GM12878 (cell line): ENCODE measurements around the gene TPK1. TPM values are rescaled to one million over a fixed set of nuclear protein-coding genes. Genes with fewer than 3 reads are reported as not detected.

Experiments
- ATAC-seq: fragments of 200-7000 bp; cut with Tn5 transposase; 3 replicates; pipeline ENCODE4 v1.9.1; 2020; ENCODE audit warnings: mild to moderate bottlenecking, moderate library complexity
- BruUV-seq: library from RNA; stranded (reverse); fragments of 400-500 nt; replicated peaks from 2 replicates; lab custom pipeline; 2021; lab: Mats Ljungman, UMichigan
- CTCF ChIA-PET: fragments of 300-600 bp; sonication (Branson Sonifier 250); formaldehyde crosslinking; extraction: SDS; loops from one replicate; lab custom pipeline; 2021; ENCODE audit warnings: inconsistent platforms; lab: Yijun Ruan, JAX
- POLR2A ChIA-PET: fragments of 350-600 bp; formaldehyde crosslinking; extraction: SDS; loops from one replicate; lab custom pipeline; 2021; ENCODE audit warnings: inconsistent platforms; lab: Charles Lee
- RAD21 ChIA-PET: fragments of 300-600 bp; sonication (Branson Sonifier 250); formaldehyde crosslinking; loops from one replicate; lab custom pipeline; 2023; ENCODE audit warnings: antibody characterized with exemption; ENCODE audit not compliant: unreplicated experiment; lab: Charles Lee
- SMC1A ChIA-PET: fragments of 300-600 bp; sonication (Branson Sonifier 250); formaldehyde crosslinking; loops from one replicate; lab custom pipeline; 2023; ENCODE audit not compliant: unreplicated experiment, uncharacterized antibody; lab: Charles Lee
- DNase-seq: peaks from one replicate; pipeline ENCODE4 v3.0.0-alpha.2; 2011; ENCODE audit warnings: low read depth, low spot score
- FAIRE-seq: peaks from 3 replicates; lab custom pipeline; 2011; peaks lifted over from hg19 to GRCh38; lab: Jason Lieb, UNC
- H2AFZ ChIP-seq: 2 replicates; pipeline ENCODE4 v1.6.0; 2011; ENCODE audit warnings: low read depth, low read length, control low read depth; ENCODE audit not compliant: control insufficient read depth
- H3K27ac ChIP-seq: 2 replicates; pipeline ENCODE4 v1.5.1; 2011; ENCODE audit warnings: control low read depth; ENCODE audit not compliant: control insufficient read depth, insufficient read depth
- H3K27me3 ChIP-seq, 2 experiments: replicated peaks in 1 of 2; 2 replicates each; pipeline versions ENCODE4 v1.6.0 to v1.6.1; 2011; ENCODE audit warnings: low read length in 1 of 2; ENCODE audit not compliant: control insufficient read depth in 2 of 2, insufficient read depth in 2 of 2
- H3K36me3 ChIP-seq, 2 experiments: 2 replicates each; pipeline ENCODE4 v1.5.1; 2011; ENCODE audit warnings: low read length in 1 of 2; ENCODE audit not compliant: control insufficient read depth in 2 of 2, insufficient read depth in 2 of 2
- H3K4me1 ChIP-seq: 2 replicates; pipeline ENCODE4 v1.6.1; 2011; ENCODE audit warnings: mild to moderate bottlenecking, low read length, moderate library complexity, mixed read lengths; ENCODE audit not compliant: control insufficient read depth, insufficient read depth
- H3K4me2 ChIP-seq: 2 replicates; pipeline ENCODE4 v1.6.0; 2011; ENCODE audit warnings: control low read depth; ENCODE audit not compliant: control insufficient read depth, insufficient read depth
- H3K4me3 ChIP-seq: fragments of 200-600 bp; sonication (generic); 2 replicates; pipeline ENCODE4 v1.5.1; 2016
- H3K79me2 ChIP-seq: 2 replicates; pipeline ENCODE4 v1.6.0; 2011; ENCODE audit warnings: low read length; ENCODE audit not compliant: control insufficient read depth, insufficient read depth
- H3K9ac ChIP-seq: 2 replicates; pipeline ENCODE4 v1.8.0; 2011; ENCODE audit warnings: low read length, control low read depth, mixed read lengths; ENCODE audit not compliant: control insufficient read depth, insufficient read depth
- H3K9me3 ChIP-seq: replicated peaks from 3 replicates; pipeline ENCODE4 v1.5.1; 2011; ENCODE audit warnings: mild to moderate bottlenecking, low read length; ENCODE audit not compliant: control insufficient read depth, insufficient read depth
- H4K20me1 ChIP-seq: 2 replicates; pipeline ENCODE4 v1.6.0; 2011; ENCODE audit not compliant: control insufficient read depth, insufficient read depth
- EP300 ChIP-seq, 2 experiments: fragments of 150-350 bp in 1 of 2; IDR thresholded peaks; 2 replicates each; pipeline ENCODE4 v1.6.1; 2011 to 2012; ENCODE audit warnings: low read depth in 2 of 2, low read length in 2 of 2, borderline replicate concordance in 1 of 2, improper control_type of control experiment in 1 of 2, inconsistent platforms in 1 of 2; ENCODE audit not compliant: control insufficient read depth in 1 of 2
- IRF5 ChIP-seq: fragments of 450-650 bp; IDR thresholded peaks from 2 replicates; pipeline ENCODE4 v1.6.1; 2017; ENCODE audit warnings: borderline replicate concordance
- LARP7 ChIP-seq: fragments of 450-650 bp; IDR thresholded peaks from 2 replicates; pipeline ENCODE4 v1.6.1; 2017; ENCODE audit warnings: mild to moderate bottlenecking
- MXI1 ChIP-seq: fragments of 150-350 bp; IDR thresholded peaks from 2 replicates; pipeline ENCODE4 v1.6.1; 2011; ENCODE audit warnings: low read depth, mild to moderate bottlenecking, inconsistent platforms, low read length, improper control_type of control experiment
- NBN ChIP-seq: fragments of 450-650 bp; IDR thresholded peaks from 2 replicates; pipeline ENCODE4 v1.6.1; 2016
- NR2F1 ChIP-seq: fragments of 450-650 bp; conservative IDR thresholded peaks from 2 replicates; pipeline ENCODE4 v1.6.1; 2017; ENCODE audit warnings: mild to moderate bottlenecking
- NRF1 ChIP-seq: conservative IDR thresholded peaks from 2 replicates; pipeline ENCODE4 v1.6.1; 2011; ENCODE audit warnings: mild to moderate bottlenecking, low read depth, low read length, improper control_type of control experiment
- RAD51 ChIP-seq: fragments of 450-650 bp; IDR thresholded peaks from 2 replicates; pipeline ENCODE4 v1.6.1; 2016; ENCODE audit warnings: moderate library complexity, mild to moderate bottlenecking, inconsistent platforms
- in situ Hi-C: fragments of 300-500 bp; cut with MboI; formaldehyde crosslinking; loops from 9 replicates; pipeline ENCODE4 v1.14.3; 2018; ENCODE audit warnings: mixed read lengths
- intact Hi-C: fragments of 100-400 bp; cut with micrococcal nuclease; formaldehyde crosslinking; loops from one replicate; pipeline ENCODE4 v1.14.2; 2022; ENCODE audit not compliant: unreplicated experiment
- polyA plus RNA-seq, 11 experiments: library from polyadenylated mRNA; depleted of rRNA in 4 of 11; unstranded in 6 of 11; stranded (reverse) in 5 of 11; fragments of >200 nt; fragmentation: Nextera tagmentation in 4 of 11; fragmentation: Illumina TruSeq in 1 of 11; extraction: Ambion mirVana in 4 of 11; extraction: Trizol in 1 of 11; gene quantifications; 1 replicate in 1 of 11; 2 replicates in 10 of 11; pipeline versions ENCODE4 v1.2.1 to v1.2.3, GENCODE V29; 2011 to 2016; ENCODE audit warnings: inconsistent platforms in 2 of 11, missing spikeins in 2 of 11, low read depth in 1 of 11
- total RNA-seq, 4 experiments: library from RNA; depleted of rRNA in 3 of 4; stranded (reverse); fragments of >200 nt in 3 of 4; fragmentation: Illumina TruSeq in 1 of 4; extraction: Trizol in 1 of 4; gene quantifications; 2 replicates each; pipeline versions ENCODE4 v1.2.1 to v1.2.3, GENCODE V29; 2013 to 2021
- TF ChIP-seq, protein P1 (sequence below): fragments of 450-650 bp; formaldehyde crosslinking; IDR thresholded peaks from 2 replicates; pipeline ENCODE4 v1.4.0; 2022; ENCODE audit warnings: mild to moderate bottlenecking, moderate library complexity

TPK1 gene
- total and polyA plus RNA-seq, 10 of the 15 experiments (the other 5 are each of a cell fraction or from before 2014, with no cell fraction given) = 7.1 to 19.0 (median 9.3) TPM

GRCh38 chr7:144416341-144416740 lies 419.5 kb downstream of the TPK1 start:
- Histone ChIP-seq H2AFZ (no peak overlapping the region), H3K4me1 (no peaks in the 10 kb centered on the region), H3K27me3 (no peaks in the 10 kb centered on the region), H3K9ac (no peak overlapping the region), H3K4me3 (no peak overlapping the region), H3K27ac (no peak overlapping the region), H3K79me2 (no peaks in the 10 kb centered on the region), H3K4me2 (no peak overlapping the region), H4K20me1 (no peaks in the 10 kb centered on the region), H3K9me3 (no peaks in the 10 kb centered on the region), H3K36me3 (no peaks in the 10 kb centered on the region)
- no peak for DNase-seq
- CTCF ChIA-PET = no interaction called here
- BruUV-seq = no TSS peak
- FAIRE-seq = no peak
- ATAC-seq = no peak
- TF ChIP-seq NR2F1 (no peak), RAD51 (no peak), IRF5 (no peak), EP300 (IDR thresholded peaks at IDR 0.05; ENCODE audit: borderline replicate concordance in 1 of 2, control insufficient read depth in 1 of 2, low read depth in 2 of 2, low read length in 2 of 2) (no peak), NRF1 (no peak), MXI1 (no peak), LARP7 (no peak), NBN (no peak)
- TF ChIP-seq, protein P1, sequence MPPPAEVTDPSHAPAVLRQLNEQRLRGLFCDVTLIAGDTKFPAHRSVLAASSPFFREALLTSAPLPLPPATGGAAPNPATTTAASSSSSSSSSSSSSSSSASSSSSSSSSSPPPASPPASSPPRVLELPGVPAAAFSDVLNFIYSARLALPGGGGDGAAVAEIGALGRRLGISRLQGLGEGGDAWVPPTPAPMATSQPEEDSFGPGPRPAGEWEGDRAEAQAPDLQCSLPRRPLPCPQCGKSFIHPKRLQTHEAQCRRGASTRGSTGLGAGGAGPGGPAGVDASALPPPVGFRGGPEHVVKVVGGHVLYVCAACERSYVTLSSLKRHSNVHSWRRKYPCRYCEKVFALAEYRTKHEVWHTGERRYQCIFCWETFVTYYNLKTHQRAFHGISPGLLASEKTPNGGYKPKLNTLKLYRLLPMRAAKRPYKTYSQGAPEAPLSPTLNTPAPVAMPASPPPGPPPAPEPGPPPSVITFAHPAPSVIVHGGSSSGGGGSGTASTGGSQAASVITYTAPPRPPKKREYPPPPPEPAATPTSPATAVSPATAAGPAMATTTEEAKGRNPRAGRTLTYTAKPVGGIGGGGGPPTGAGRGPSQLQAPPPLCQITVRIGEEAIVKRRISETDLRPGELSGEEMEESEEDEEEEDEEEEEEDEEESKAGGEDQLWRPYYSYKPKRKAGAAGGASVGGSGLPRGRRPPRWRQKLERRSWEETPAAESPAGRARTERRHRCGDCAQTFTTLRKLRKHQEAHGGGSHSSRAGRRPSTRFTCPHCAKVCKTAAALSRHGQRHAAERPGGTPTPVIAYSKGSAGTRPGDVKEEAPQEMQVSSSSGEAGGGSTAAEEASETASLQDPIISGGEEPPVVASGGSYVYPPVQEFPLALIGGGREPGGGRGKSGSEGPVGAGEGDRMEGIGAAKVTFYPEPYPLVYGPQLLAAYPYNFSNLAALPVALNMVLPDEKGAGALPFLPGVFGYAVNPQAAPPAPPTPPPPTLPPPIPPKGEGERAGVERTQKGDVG = no peak
- POLR2A ChIA-PET = no interaction called here
- RAD21 ChIA-PET = no interaction called here
- intact Hi-C loops = no loop called here
- SMC1A ChIA-PET = no interaction called here
- in situ Hi-C loops = no loop called here
